Neural crest cell (in vitro differentiated cells): ENCODE measurements around the gene PCDHGB2. TPM values are rescaled to one million over a fixed set of nuclear protein-coding genes. Genes with fewer than 3 reads are reported as not detected.
"Not testable (repeated sequence)": the region's sequence is repeated elsewhere in the genome, so short reads cannot be mapped to it uniquely, and the experiment has no call there.

Experiments
- DNase-seq: peaks from one replicate; pipeline ENCODE4 v3.0.0; 2021; ENCODE audit warnings: low read depth, mixed read lengths, low spot score
- H3K27ac Mint-ChIP-seq: one replicate; pipeline ENCODE4 v1.8.0; 2021; ENCODE audit warnings: mild to moderate bottlenecking, mixed read lengths; ENCODE audit not compliant: unreplicated experiment
- H3K27me3 Mint-ChIP-seq: 2 replicates; pipeline ENCODE4 v1.8.0; 2021; ENCODE audit warnings: low read depth, mild to moderate bottlenecking, mixed read lengths
- H3K36me3 Mint-ChIP-seq: 2 replicates; pipeline ENCODE4 v1.8.0; 2021; ENCODE audit warnings: low read depth, mild to moderate bottlenecking, mixed read lengths
- H3K4me1 Mint-ChIP-seq: 2 replicates; pipeline ENCODE4 v1.8.0; 2021; ENCODE audit warnings: mixed read lengths
- H3K4me3 Mint-ChIP-seq: one replicate; pipeline ENCODE4 v1.8.0; 2021; ENCODE audit warnings: mild to moderate bottlenecking, mixed read lengths
- H3K9me3 Mint-ChIP-seq: 2 replicates; pipeline ENCODE4 v1.8.0; 2021; ENCODE audit warnings: mixed read lengths
- total RNA-seq: library from RNA; stranded (reverse); gene quantifications from 2 replicates; pipeline ENCODE4 v1.2.1, GENCODE V29; 2021
- TF ChIP-seq, protein P1 (sequence below): fragments of 200-600 bp; sonication (generic); conservative IDR thresholded peaks from 2 replicates; pipeline ENCODE4 v1.5.0; 2021; ENCODE audit warnings: antibody characterized with exemption, mild to moderate bottlenecking

PCDHGB2 gene
- total RNA-seq, 1 donor from 2014 or later = 1.3 TPM

DNA sequence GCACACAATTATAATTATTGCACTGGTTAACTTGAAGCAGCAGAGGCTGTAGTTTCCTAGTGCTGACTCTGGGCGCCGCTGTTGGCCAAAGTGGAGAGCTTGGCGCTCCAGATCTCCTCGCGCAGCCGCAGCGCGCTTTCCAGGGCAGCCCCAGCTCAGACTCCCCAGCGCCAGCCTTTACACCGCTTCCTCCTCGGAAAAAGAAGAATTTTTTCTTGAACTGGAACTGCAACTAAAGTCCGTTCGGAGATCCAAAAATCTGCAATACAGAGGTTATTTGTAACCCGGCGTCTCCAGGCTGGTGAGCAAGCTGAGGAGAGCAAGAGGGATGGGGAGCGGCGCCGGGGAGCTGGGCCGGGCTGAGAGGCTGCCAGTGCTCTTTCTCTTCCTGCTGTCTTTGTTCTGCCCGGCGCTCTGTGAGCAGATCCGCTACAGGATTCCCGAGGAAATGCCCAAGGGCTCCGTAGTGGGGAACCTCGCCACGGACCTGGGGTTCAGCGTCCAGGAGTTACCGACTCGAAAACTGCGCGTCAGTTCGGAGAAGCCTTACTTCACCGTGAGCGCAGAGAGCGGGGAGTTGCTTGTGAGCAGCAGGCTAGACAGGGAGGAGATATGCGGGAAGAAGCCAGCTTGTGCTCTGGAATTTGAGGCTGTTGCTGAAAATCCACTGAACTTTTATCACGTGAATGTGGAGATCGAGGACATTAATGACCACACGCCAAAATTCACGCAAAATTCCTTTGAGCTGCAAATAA is 27.9 kb downstream of the PCDHGB2 start, which contains the start of gene PCDHGB4:
PCDHGB4 (plus strand) TSS at position 142 of the 755 bp plus-strand sequence; CDS start at position 329, 187 bp downstream.
- peaks cover 30% of the 10 kb centered on the region for H3K9me3 Mint-ChIP-seq
- TF ChIP-seq, protein P1, sequence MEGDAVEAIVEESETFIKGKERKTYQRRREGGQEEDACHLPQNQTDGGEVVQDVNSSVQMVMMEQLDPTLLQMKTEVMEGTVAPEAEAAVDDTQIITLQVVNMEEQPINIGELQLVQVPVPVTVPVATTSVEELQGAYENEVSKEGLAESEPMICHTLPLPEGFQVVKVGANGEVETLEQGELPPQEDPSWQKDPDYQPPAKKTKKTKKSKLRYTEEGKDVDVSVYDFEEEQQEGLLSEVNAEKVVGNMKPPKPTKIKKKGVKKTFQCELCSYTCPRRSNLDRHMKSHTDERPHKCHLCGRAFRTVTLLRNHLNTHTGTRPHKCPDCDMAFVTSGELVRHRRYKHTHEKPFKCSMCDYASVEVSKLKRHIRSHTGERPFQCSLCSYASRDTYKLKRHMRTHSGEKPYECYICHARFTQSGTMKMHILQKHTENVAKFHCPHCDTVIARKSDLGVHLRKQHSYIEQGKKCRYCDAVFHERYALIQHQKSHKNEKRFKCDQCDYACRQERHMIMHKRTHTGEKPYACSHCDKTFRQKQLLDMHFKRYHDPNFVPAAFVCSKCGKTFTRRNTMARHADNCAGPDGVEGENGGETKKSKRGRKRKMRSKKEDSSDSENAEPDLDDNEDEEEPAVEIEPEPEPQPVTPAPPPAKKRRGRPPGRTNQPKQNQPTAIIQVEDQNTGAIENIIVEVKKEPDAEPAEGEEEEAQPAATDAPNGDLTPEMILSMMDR = peak; percentile 71
- H3K4me3 Mint-ChIP-seq = peak within 1 kb of the TSS; percentile 44
- not testable (repeated sequence) for H3K27ac Mint-ChIP-seq, H3K4me1 Mint-ChIP-seq, H3K27me3 Mint-ChIP-seq, DNase-seq
- H3K36me3 Mint-ChIP-seq = peaks cover 49% of the 10 kb centered on the region

DNA sequence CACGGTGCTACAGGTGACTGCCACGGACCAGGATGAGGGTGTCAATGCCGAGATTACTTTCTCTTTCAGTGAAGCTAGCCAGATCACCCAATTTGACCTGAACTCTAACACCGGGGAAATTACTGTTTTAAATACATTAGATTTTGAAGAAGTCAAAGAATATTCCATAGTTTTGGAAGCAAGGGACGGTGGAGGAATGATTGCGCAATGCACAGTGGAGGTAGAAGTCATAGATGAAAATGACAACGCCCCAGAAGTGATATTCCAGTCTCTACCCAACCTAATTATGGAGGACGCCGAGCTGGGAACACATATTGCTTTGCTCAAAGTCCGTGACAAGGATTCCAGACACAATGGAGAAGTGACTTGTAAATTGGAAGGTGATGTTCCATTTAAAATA is 28.9 kb downstream of the PCDHGB2 start:
- no peak for DNase-seq
- Mint-ChIP-seq H3K4me3 (no peak overlapping the region), H3K27me3 (no peaks in the 10 kb centered on the region), H3K27ac (no peak overlapping the region), H3K4me1 (no peaks in the 10 kb centered on the region), H3K9me3 (peaks cover 30% of the 10 kb centered on the region), H3K36me3 (peaks cover 51% of the 10 kb centered on the region)
- TF ChIP-seq, protein P1 = no peak

DNA sequence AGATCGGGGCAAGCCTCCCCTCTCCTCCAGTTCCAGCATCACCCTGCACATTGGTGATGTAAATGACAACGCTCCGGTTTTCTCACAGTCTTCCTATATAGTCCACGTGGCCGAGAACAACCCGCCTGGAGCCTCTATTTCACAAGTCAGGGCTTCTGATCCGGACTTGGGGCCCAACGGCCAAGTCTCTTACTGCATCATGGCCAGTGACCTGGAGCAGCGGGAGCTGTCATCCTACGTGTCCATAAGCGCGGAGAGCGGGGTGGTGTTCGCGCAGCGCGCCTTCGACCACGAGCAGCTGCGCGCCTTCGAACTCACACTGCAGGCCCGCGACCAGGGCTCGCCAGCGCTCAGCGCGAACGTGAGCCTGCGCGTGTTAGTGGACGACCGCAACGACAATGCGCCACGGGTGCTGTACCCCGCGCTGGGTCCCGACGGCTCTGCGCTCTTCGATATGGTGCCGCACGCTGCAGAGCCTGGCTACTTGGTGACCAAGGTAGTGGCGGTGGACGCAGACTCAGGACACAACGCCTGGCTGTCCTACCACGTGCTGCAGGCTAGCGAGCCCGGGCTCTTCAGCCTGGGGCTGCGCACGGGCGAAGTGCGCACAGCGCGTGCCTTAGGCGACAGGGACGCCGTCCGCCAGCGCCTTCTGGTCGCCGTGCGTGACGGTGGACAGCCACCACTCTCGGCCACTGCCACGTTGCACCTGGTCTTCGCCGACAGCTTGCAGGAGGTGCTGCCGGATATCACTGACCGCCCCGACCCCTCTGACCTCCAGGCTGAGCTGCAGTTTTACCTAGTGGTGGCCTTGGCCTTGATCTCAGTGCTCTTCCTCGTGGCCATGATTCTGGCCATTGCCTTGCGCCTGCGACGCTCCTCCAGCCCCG is 29.6 kb downstream of the PCDHGB2 start:
- H3K27ac Mint-ChIP-seq = peak overlapping the region; percentile 41
- DNase-seq = no peak
- H3K9me3 Mint-ChIP-seq = peaks cover 31% of the 10 kb centered on the region
- TF ChIP-seq, protein P1 = no peak
- peaks cover 57% of the 10 kb centered on the region for H3K36me3 Mint-ChIP-seq
- H3K27me3 Mint-ChIP-seq = no peaks in the 10 kb centered on the region
- no peaks in the 10 kb centered on the region for H3K4me1 Mint-ChIP-seq
- H3K4me3 Mint-ChIP-seq = no peak overlapping the region

DNA sequence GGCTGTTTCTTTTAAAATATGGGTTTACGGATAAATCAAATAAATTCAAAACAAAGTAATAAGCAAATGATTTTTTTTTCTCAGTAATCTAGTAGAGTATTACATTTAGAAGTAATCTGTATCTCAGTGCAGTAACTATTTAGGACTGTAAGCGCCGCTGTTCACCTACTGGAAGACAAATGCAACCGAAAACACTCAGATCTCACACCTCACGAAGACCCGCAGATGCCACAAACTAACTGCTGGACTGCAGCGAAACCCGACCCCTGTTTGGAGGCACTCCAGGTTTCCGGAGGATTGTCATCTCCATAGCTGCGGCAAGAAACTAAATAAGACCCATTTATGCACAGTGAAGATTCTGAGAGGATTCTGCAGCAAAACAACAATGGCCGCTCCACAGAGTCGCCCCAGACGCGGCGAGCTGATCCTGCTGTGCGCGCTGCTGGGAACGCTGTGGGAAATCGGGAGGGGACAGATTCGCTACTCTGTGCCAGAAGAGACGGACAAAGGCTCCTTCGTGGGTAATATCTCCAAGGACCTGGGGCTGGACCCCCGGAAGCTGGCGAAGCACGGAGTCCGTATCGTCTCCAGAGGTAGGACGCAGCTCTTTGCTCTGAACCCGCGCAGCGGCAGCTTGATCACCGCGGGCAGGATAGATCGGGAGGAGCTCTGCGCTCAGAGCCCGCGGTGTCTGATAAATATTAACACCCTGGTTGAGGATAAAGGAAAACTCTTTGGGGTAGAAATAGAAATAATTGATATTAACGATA is 32.8 kb downstream of the PCDHGB2 start, which contains the start of gene PCDHGA8:
PCDHGA8 (plus strand) TSS at position 205 of the 770 bp plus-strand sequence; CDS start at position 386, 181 bp downstream.
- no peak for DNase-seq
- no peaks in the 10 kb centered on the region for H3K27me3 Mint-ChIP-seq
- H3K27ac Mint-ChIP-seq = no peak within 1 kb of the TSS
- no peak within 1 kb of the TSS for H3K4me3 Mint-ChIP-seq
- H3K4me1 Mint-ChIP-seq = no peaks in the 10 kb centered on the region
- peaks cover 24% of the 10 kb centered on the region for H3K9me3 Mint-ChIP-seq
- TF ChIP-seq, protein P1 = no peak
- H3K36me3 Mint-ChIP-seq = peaks cover 43% of the 10 kb centered on the region

DNA sequence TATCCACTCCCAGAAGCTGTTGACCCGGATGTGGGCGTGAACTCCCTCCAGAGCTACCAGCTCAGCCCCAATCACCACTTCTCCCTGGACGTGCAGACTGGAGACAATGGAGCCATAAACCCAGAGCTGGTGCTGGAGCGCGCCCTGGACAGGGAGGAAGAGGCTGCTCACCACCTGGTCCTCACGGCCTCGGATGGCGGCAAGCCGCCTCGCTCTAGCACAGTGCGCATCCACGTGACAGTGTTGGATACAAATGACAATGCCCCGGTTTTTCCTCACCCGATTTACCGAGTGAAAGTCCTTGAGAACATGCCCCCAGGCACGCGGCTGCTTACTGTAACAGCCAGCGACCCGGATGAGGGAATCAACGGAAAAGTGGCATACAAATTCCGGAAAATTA is 33.5 kb downstream of the PCDHGB2 start:
- no peaks in the 10 kb centered on the region for H3K4me1 Mint-ChIP-seq
- TF ChIP-seq, protein P1 = no peak
- H3K36me3 Mint-ChIP-seq = peaks cover 43% of the 10 kb centered on the region
- no peak for DNase-seq
- H3K27ac Mint-ChIP-seq = no peak overlapping the region
- H3K9me3 Mint-ChIP-seq = peaks cover 24% of the 10 kb centered on the region
- H3K27me3 Mint-ChIP-seq = no peaks in the 10 kb centered on the region
- H3K4me3 Mint-ChIP-seq = no peak overlapping the region

DNA sequence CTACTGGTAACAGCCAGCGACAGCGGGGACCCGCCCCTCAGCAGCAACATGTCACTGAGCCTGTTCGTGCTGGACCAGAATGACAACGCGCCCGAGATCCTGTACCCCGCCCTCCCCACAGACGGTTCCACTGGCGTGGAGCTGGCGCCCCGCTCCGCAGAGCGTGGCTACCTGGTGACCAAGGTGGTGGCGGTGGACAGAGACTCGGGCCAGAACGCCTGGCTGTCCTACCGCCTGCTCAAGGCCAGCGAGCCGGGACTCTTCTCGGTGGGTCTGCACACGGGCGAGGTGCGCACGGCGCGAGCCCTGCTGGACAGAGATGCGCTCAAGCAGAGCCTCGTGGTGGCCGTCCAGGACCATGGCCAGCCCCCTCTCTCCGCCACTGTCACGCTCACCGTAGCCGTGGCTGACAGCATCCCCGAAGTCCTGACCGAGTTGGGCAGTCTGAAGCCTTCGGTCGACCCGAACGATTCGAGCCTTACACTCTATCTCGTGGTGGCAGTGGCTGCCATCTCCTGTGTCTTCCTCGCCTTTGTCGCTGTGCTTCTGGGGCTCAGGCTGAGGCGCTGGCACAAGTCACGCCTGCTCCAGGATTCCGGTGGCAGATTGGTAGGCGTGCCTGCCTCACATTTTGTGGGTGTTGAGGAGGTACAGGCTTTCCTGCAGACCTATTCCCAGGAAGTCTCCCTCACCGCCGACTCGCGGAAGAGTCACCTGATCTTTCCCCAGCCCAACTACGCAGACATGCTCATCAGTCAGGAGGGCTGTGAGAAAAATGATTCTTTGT is 34.8 kb downstream of the PCDHGB2 start:
- H3K27ac Mint-ChIP-seq, DNase-seq, H3K4me3 Mint-ChIP-seq, H3K4me1 Mint-ChIP-seq, H3K27me3 Mint-ChIP-seq: not testable (repeated sequence)
- peaks cover 26% of the 10 kb centered on the region for H3K9me3 Mint-ChIP-seq
- peaks cover 43% of the 10 kb centered on the region for H3K36me3 Mint-ChIP-seq
